CD4-positive, CD25-positive, alpha-beta regulatory T cell (primary cell): Measurements from ENCODE around the gene PDE5A. TPM values are rescaled to one million over a fixed set of nuclear protein-coding genes. Genes with fewer than 3 reads are reported as not detected.
A peak's percentile ranks its signal among the peaks of the same experiment; 100 is the strongest.

Experiments used
- ATAC-seq, 2 donors: fragments of 150-1000 bp; cut with Tn5 transposase; one replicate each; pipeline ENCODE4 v1.10.0; 2021; ENCODE audit warnings: low read depth in 2 of 2, moderate number of reproducible peaks in 2 of 2, moderate library complexity in 1 of 2
- DNase-seq, 3 donors: peaks; one replicate each; pipeline versions ENCODE4 v3.0.0 to v3.0.0-alpha.2; 2012 to 2022; ENCODE audit warnings: mixed read lengths in 1 of 3
- H3K27ac ChIP-seq: one replicate; pipeline ENCODE4 v1.7.0; 2013; ENCODE audit warnings: mild to moderate bottlenecking, low read length; ENCODE audit not compliant: insufficient read depth, poor library complexity, severe bottlenecking
- H3K27me3 ChIP-seq: one replicate; pipeline ENCODE4 v1.7.0; 2013; ENCODE audit warnings: low read length; ENCODE audit not compliant: control insufficient read depth, insufficient read depth
- H3K36me3 ChIP-seq: one replicate; pipeline ENCODE4 v1.7.0; 2013; ENCODE audit warnings: mild to moderate bottlenecking, low read length, moderate library complexity; ENCODE audit not compliant: control insufficient read depth, insufficient read depth
- H3K4me1 ChIP-seq: 2 replicates; pipeline ENCODE4 v1.7.0; 2013; ENCODE audit warnings: mild to moderate bottlenecking, low read length; ENCODE audit not compliant: insufficient read depth, control insufficient read depth, poor library complexity, severe bottlenecking
- H3K4me3 ChIP-seq: one replicate; pipeline ENCODE4 v1.7.0; 2013; ENCODE audit warnings: low read depth, mild to moderate bottlenecking, low read length, moderate library complexity
- H3K9me3 ChIP-seq, 2 experiments: 1 replicate in 1 of 2; 2 replicates in 1 of 2; pipeline ENCODE4 v1.7.0; 2013; ENCODE audit warnings: low read length in 2 of 2, mild to moderate bottlenecking in 1 of 2, moderate library complexity in 1 of 2; ENCODE audit not compliant: control insufficient read depth in 2 of 2
- H3K27ac Mint-ChIP-seq, 3 donors: one replicate each; pipeline ENCODE4 v1.8.0; 2020 to 2022; ENCODE audit warnings: mild to moderate bottlenecking in 3 of 3, mixed read lengths in 3 of 3, moderate library complexity in 2 of 3
- H3K27me3 Mint-ChIP-seq: one replicate; pipeline ENCODE4 v1.8.0; 2022; ENCODE audit warnings: mild to moderate bottlenecking, mixed read lengths
- H3K36me3 Mint-ChIP-seq: one replicate; pipeline ENCODE4 v1.8.0; 2020; ENCODE audit warnings: mixed read lengths
- H3K4me1 Mint-ChIP-seq, 4 donors: one replicate each; pipeline ENCODE4 v1.8.0; 2020 to 2022; ENCODE audit warnings: mixed read lengths in 4 of 4, mild to moderate bottlenecking in 1 of 4
- H3K4me3 Mint-ChIP-seq, 4 donors: one replicate each; pipeline ENCODE4 v1.8.0; 2020 to 2022; ENCODE audit warnings: mild to moderate bottlenecking in 4 of 4, mixed read lengths in 4 of 4, moderate library complexity in 3 of 4
- H3K9me3 Mint-ChIP-seq, 7 donors: one replicate each; pipeline ENCODE4 v1.8.0; 2020 to 2022; ENCODE audit warnings: mixed read lengths in 7 of 7, mild to moderate bottlenecking in 3 of 7, moderate library complexity in 2 of 7
- polyA plus RNA-seq, 4 donors: library from polyadenylated mRNA; unstranded; fragments of 300-500 nt; fragmentation: Illumina TruSeq; gene quantifications; one replicate each; pipeline ENCODE4 v1.2.3, GENCODE V29; 2021
- total RNA-seq: library from RNA; stranded (reverse); gene quantifications from one replicate; pipeline ENCODE4 v1.2.3, GENCODE V29; 2022

Gene PDE5A
- total and polyA plus RNA-seq, 5 donors from 2014 or later = 0.63 to 4.9 (median 1.3) TPM

DNA sequence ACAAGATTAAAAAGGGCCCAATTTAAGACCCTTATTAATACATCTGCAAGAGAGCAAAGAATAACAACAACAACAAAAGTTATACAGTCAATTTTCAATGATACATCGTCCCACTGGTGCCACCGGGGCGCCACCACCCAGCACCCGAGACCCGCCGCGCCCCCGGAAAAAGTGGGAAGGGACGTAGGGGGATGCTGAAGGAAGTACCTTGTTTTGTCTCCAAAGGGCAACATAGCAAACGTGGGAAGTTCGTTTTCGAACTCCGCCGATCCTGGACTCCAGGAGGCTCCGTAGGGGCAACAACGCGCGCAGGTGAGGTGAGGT lies 1.7 kb downstream of the PDE5A start:
- Mint-ChIP-seq H3K4me1 (peaks cover 4 to 28% (median 6%) of the 10 kb centered on the region in 4 donors), H3K27ac (no peak overlapping the region), H3K4me3 (peak overlapping the region; percentile 83 to 94 (median 88)), H3K9me3 (peaks cover 0 to 1% (median 0%) of the 10 kb centered on the region in 7 donors), H3K27me3 (peaks cover 50% of the 10 kb centered on the region), H3K36me3 (no peaks in the 10 kb centered on the region)
- Histone ChIP-seq H3K27me3 (peaks cover 15% of the 10 kb centered on the region), H3K4me3 (peak overlapping the region; percentile 31), H3K27ac (no peak overlapping the region), H3K36me3 (no peaks in the 10 kb centered on the region), H3K9me3 (no peaks in the 10 kb centered on the region), H3K4me1 (peaks cover 29% of the 10 kb centered on the region)
- no peak for ATAC-seq
- DNase-seq = no peak

DNA sequence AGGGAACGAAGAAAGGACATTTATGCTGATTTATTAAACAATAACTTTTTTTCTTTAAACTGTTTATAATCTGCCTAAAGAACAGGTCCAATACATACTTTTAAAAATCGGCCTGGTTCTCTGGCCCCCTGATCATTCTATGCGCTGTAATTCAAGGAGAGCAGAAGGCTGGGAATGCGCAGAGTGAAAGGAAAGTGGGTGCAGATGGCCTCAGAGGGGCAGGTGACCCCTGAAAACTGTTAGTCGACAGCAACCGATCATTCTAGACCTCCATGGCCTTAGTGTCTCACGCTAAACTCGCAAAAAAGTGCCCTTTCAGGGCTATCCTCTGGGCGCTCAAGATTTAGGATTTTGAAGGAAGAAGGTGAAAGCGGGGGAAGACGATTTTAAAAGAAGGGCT lies 2.2 kb downstream of the PDE5A start:
- ATAC-seq = no peak
- Histone ChIP-seq H3K27me3 (peaks cover 13% of the 10 kb centered on the region), H3K36me3 (no peaks in the 10 kb centered on the region), H3K4me3 (no peak overlapping the region), H3K27ac (no peak overlapping the region), H3K9me3 (no peaks in the 10 kb centered on the region), H3K4me1 (peaks cover 29% of the 10 kb centered on the region)
- Mint-ChIP-seq H3K27me3 (peaks cover 49% of the 10 kb centered on the region), H3K27ac (no peak overlapping the region), H3K36me3 (no peaks in the 10 kb centered on the region), H3K4me1 (peaks cover 4 to 28% (median 6%) of the 10 kb centered on the region in 4 donors), H3K9me3 (peaks cover 0 to 1% (median 0%) of the 10 kb centered on the region in 7 donors), H3K4me3 (peak overlapping the region; percentile 76 to 94 (median 86))
- DNase-seq = no peak

DNA sequence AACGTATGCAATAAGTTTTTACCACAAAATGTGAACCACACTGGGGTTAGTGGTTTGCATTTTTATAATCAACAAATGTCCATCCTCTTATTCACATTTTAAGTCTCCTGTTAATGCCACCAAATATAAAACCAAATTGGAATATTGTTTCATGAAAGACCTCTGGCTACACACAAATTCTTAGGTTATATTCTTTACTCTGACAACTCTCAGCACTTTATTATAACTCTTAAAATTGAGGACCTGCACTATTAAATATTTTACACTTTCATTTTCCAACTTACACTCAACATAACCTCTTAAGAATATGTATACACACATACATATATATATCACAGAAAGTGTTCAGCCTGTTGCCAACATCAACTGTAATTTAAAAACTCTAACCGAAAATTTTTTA lies 2.8 kb downstream of the PDE5A start:
- no peak for ATAC-seq
- Histone ChIP-seq H3K27ac (no peak overlapping the region), H3K27me3 (peaks cover 14% of the 10 kb centered on the region), H3K4me1 (peaks cover 29% of the 10 kb centered on the region), H3K4me3 (no peak overlapping the region), H3K36me3 (no peaks in the 10 kb centered on the region), H3K9me3 (no peaks in the 10 kb centered on the region)
- Mint-ChIP-seq H3K4me1 (peaks cover 4 to 28% (median 6%) of the 10 kb centered on the region in 4 donors), H3K27me3 (peaks cover 48% of the 10 kb centered on the region), H3K9me3 (peaks cover 0 to 1% (median 0%) of the 10 kb centered on the region in 7 donors), H3K4me3 (peak overlapping the region in 1 of 4 donors; percentile 94), H3K27ac (no peak overlapping the region), H3K36me3 (no peaks in the 10 kb centered on the region)
- DNase-seq = no peak

DNA sequence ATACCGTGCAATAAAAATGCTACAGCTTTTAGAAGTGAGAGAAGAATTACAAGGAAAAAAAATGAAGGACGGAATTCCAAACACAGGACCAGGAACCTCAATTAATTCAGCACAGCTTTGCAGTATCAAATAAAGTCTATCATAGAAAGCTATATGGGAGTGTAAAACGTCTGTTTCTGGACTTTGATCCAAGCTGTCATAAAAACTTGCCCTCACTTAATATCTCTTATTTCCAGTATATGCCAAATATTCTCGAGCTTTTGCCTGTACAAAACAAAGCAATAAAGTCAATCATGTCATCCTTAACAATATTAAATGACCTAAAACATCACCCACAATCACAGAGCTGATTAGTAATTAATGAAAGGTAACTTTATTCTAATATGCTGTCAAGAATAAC lies 4.2 kb downstream of the PDE5A start:
- ATAC-seq = no peak
- no peak overlapping the region for H3K27ac Mint-ChIP-seq
- no peak overlapping the region for H3K4me3 Mint-ChIP-seq
- no peak overlapping the region for H3K4me3 ChIP-seq
- no peak overlapping the region for H3K27ac ChIP-seq
- H3K9me3 ChIP-seq = no peaks in the 10 kb centered on the region
- DNase-seq = no peak
- peaks cover 4 to 22% (median 6%) of the 10 kb centered on the region in 4 donors for H3K4me1 Mint-ChIP-seq
- peaks cover 13% of the 10 kb centered on the region for H3K27me3 ChIP-seq
- peaks cover 28% of the 10 kb centered on the region for H3K4me1 ChIP-seq
- no peaks in the 10 kb centered on the region for H3K36me3 ChIP-seq
- H3K27me3 Mint-ChIP-seq = peaks cover 42% of the 10 kb centered on the region
- H3K36me3 Mint-ChIP-seq = no peaks in the 10 kb centered on the region
- H3K9me3 Mint-ChIP-seq = peaks cover 0 to 1% (median 0%) of the 10 kb centered on the region in 7 donors

DNA sequence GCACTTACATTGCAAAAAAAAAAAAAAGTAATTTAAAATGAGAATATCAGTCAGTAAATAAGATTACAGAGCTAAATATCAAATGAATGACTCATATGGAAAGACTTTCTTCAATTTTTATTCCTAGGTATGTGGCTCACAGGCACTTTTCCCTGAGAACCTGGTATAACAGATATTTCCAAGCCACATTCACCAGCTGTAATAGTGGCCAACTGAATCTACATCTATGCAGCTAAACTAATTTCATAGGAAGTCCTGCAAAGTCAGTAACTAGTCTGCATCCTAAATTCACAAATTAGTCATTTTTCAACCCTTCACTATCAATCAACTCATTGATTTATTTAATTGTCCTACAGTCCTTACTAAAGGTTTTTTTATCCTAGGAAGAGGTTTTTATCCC lies 5.6 kb downstream of the PDE5A start:
- H3K4me3 Mint-ChIP-seq = no peak overlapping the region
- ATAC-seq = no peak
- no peaks in the 10 kb centered on the region for H3K9me3 Mint-ChIP-seq

DNA sequence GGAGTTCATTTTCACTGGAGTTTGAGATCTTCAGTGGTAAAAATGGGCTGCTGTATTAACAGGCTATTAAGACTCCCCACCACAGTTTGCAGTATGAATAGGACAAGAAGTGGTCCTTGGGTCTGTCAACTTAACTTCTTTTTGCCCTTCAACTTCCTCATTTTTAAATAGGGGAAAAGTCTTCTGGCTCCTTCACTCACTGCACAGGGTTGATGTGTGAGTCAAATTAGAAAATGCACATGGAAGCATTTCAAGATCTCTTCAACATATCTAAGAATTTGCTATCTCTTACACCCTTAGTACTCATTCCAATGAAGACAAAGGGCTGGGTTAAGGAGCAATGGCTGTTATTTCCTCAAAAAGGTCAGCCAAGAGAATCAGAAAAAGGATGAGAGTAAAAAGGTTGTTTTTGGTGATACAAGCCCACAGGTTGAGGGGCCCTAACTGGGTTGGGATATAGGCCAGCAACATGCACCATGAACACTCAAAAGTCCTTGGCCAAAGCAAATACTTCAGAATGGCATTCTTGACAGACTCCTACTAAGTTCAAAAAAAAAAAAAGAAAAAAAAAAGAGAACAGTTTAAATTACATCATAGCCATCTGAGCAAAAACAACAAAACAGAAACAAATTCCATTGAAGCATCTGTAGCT lies 13.4 kb downstream of the PDE5A start:
- DNase-seq = no peak
- no peaks in the 10 kb centered on the region for H3K4me1 ChIP-seq
- Mint-ChIP-seq H3K4me1 (no peaks in the 10 kb centered on the region), H3K27me3 (peaks cover 42% of the 10 kb centered on the region), H3K4me3 (no peak overlapping the region), H3K27ac (no peak overlapping the region), H3K9me3 (peaks cover 0 to 3% (median 0%) of the 10 kb centered on the region in 7 donors), H3K36me3 (no peaks in the 10 kb centered on the region)
- H3K36me3 ChIP-seq = no peaks in the 10 kb centered on the region
- no peak for ATAC-seq
- peaks cover 8% of the 10 kb centered on the region for H3K27me3 ChIP-seq
- no peak overlapping the region for H3K4me3 ChIP-seq
- H3K9me3 ChIP-seq = peaks cover 0 to 2% of the 10 kb centered on the region in 2 experiments
- no peak overlapping the region for H3K27ac ChIP-seq

More for the DNA sequence above, 5.6 kb downstream of the PDE5A start:
- Histone ChIP-seq H3K36me3 (no peaks in the 10 kb centered on the region), H3K27me3 (peaks cover 17% of the 10 kb centered on the region), H3K4me1 (peaks cover 16% of the 10 kb centered on the region), H3K4me3 (no peak overlapping the region), H3K27ac (no peak overlapping the region), H3K9me3 (no peaks in the 10 kb centered on the region)
- no peak for DNase-seq
- H3K27ac Mint-ChIP-seq = no peak overlapping the region
- peaks cover 36% of the 10 kb centered on the region for H3K27me3 Mint-ChIP-seq
- no peaks in the 10 kb centered on the region for H3K36me3 Mint-ChIP-seq
- H3K4me1 Mint-ChIP-seq = peaks cover 0 to 15% (median 5%) of the 10 kb centered on the region in 4 donors

DNA sequence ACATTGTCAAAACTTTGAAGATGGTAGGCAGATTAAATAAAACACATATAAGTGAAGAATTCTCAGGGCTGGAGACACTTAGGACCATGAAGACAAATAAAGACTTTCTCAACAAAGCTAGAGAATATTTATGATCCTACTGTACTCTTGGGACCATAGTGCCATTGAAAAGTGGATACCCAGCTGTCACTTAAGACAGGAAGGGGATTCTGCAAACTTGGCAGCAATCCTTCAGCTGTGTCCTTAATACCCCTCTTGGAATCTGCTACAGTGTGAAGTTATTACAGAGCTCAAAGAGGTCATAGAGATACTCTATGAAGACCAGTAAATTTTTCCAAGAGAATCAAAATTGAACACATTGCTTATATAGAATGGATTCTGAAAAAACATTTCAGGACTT lies 24.3 kb downstream of the PDE5A start:
- H3K9me3 ChIP-seq = peaks cover 0 to under 1% of the 10 kb centered on the region in 2 experiments
- H3K27ac Mint-ChIP-seq = no peak overlapping the region
- H3K4me3 Mint-ChIP-seq = no peak overlapping the region
- H3K27me3 Mint-ChIP-seq = peaks cover 4% of the 10 kb centered on the region
- no peaks in the 10 kb centered on the region for H3K36me3 Mint-ChIP-seq
- H3K9me3 Mint-ChIP-seq = peaks cover 0 to 3% (median 0%) of the 10 kb centered on the region in 7 donors
- no peaks in the 10 kb centered on the region for H3K36me3 ChIP-seq
- no peaks in the 10 kb centered on the region for H3K4me1 Mint-ChIP-seq
- ATAC-seq (no peak), DNase-seq (no peak)
- H3K4me3 ChIP-seq = no peak overlapping the region
- no peak overlapping the region for H3K27ac ChIP-seq
- no peaks in the 10 kb centered on the region for H3K4me1 ChIP-seq
- no peaks in the 10 kb centered on the region for H3K27me3 ChIP-seq

DNA sequence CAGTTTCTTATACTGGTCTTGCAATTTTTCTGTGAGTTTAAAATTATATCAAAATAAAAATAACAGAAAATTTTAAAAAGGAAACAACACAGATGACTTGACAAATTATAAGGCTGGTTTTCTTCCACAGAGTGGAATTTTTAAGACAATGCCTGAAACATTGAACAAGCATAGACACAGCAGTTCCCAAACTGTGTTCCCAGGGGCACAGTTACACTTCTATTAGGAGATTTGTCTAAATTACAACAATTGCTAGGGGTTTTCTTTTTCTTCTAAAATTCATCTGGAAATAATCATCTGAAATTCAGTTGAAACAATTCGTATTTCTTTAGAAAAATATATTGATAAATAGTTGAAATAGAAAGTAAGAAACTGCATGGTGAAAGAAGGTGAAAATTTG lies 26.2 kb downstream of the PDE5A start:
- H3K27me3 ChIP-seq = no peaks in the 10 kb centered on the region
- no peak overlapping the region for H3K27ac Mint-ChIP-seq
- no peaks in the 10 kb centered on the region for H3K36me3 ChIP-seq
- no peak overlapping the region for H3K27ac ChIP-seq
- DNase-seq (no peak), ATAC-seq (no peak)
- H3K27me3 Mint-ChIP-seq = peaks cover 4% of the 10 kb centered on the region
- no peaks in the 10 kb centered on the region for H3K4me1 Mint-ChIP-seq
- no peaks in the 10 kb centered on the region for H3K4me1 ChIP-seq
- H3K9me3 Mint-ChIP-seq = peaks cover 0 to 6% (median 3%) of the 10 kb centered on the region in 7 donors
- H3K4me3 ChIP-seq = no peak overlapping the region
- H3K36me3 Mint-ChIP-seq = no peaks in the 10 kb centered on the region
- no peak overlapping the region for H3K4me3 Mint-ChIP-seq
- peaks cover 0 to 7% of the 10 kb centered on the region in 2 experiments for H3K9me3 ChIP-seq
